Measurements from ENCODE around the gene NCCRP1. TPM values are rescaled to one million over a fixed set of nuclear protein-coding genes. Genes with fewer than 3 reads are reported as not detected.

Gene NCCRP1
- total and polyA plus RNA-seq, 7 experiments from 2014 or later = not detected

DNA sequence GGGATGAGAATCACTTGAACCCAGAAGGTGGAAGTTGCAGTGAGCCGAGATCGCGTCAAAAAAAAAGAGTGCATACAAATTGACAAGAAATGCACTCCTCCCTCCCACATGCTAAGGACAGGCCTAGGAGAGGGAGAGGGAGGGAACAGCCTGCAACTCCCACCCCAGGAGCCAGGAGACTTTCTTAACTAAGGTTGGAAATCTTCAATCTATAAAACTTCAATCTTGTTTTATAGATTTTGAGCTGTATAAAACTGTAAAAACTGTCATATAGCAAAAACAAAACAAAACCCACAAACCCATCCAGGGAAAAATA, 8.6 kb downstream of the NCCRP1 start:
- ChIA-PET CTCF (no interaction called here), POLR2A (no interaction called here)
- intact Hi-C loops (cut with micrococcal nuclease) = no loop called here
- Histone ChIP-seq H3K4me1 (ENCODE audit: control insufficient read depth in 2 of 2, insufficient read depth in 2 of 2, low read length in 2 of 2) (no peaks in the 10 kb centered on the region), H3K36me3 (ENCODE audit: control insufficient read depth in 2 of 3, insufficient read depth in 3 of 3, low read length in 3 of 3) (no peaks in the 10 kb centered on the region), H3K9me3 (ENCODE audit: control insufficient read depth in 2 of 3, low read length in 3 of 3) (no peaks in the 10 kb centered on the region), H3K27me3 (ENCODE audit: control insufficient read depth in 2 of 2, insufficient read depth in 2 of 2, low read length in 2 of 2) (peaks cover 0 to 15% of the 10 kb centered on the region in 2 donors), H3K27ac (ENCODE audit: low read depth, low read length) (no peak overlapping the region), H3K4me3 (ENCODE audit: low read length) (no peak overlapping the region)
- no peak overlapping the region for H3K4me3 Mint-ChIP-seq
- no peaks in the 10 kb centered on the region for H3K9me3 Mint-ChIP-seq
- no peaks in the 10 kb centered on the region for H3K36me3 Mint-ChIP-seq
- H3K27me3 Mint-ChIP-seq = peaks cover 33 to 53% (median 42%) of the 10 kb centered on the region in 5 donors
- ATAC-seq (no peak), DNase-seq (no peak)
- no peak overlapping the region for H3K27ac Mint-ChIP-seq
- H3K4me1 Mint-ChIP-seq = peaks cover 0 to 5% (median 0%) of the 10 kb centered on the region in 7 donors

GRCh38 chr19:39206122-39206521, 9.4 kb downstream of the NCCRP1 start:
- no peaks in the 10 kb centered on the region for H3K4me1 ChIP-seq (ENCODE audit: control insufficient read depth in 2 of 2, insufficient read depth in 2 of 2, low read length in 2 of 2)
- H3K36me3 ChIP-seq (ENCODE audit: control insufficient read depth in 2 of 3, insufficient read depth in 3 of 3, low read length in 3 of 3) = no peaks in the 10 kb centered on the region
- peaks cover 0 to 5% (median 0%) of the 10 kb centered on the region in 7 donors for H3K4me1 Mint-ChIP-seq
- POLR2A ChIA-PET = no interaction called here
- ATAC-seq (no peak), DNase-seq (no peak)
- CTCF ChIA-PET = no interaction called here
- H3K9me3 ChIP-seq (ENCODE audit: control insufficient read depth in 2 of 3, low read length in 3 of 3) = no peaks in the 10 kb centered on the region
- H3K27me3 Mint-ChIP-seq = peaks cover 26 to 48% (median 35%) of the 10 kb centered on the region in 5 donors
- no peak overlapping the region for H3K4me3 Mint-ChIP-seq
- peak overlapping the region in 1 of 9 donors; percentile 32 for H3K27ac Mint-ChIP-seq
- no peaks in the 10 kb centered on the region for H3K9me3 Mint-ChIP-seq
- no peaks in the 10 kb centered on the region for H3K36me3 Mint-ChIP-seq
- H3K4me3 ChIP-seq (ENCODE audit: low read length) = no peak overlapping the region
- intact Hi-C loops (cut with micrococcal nuclease) = no loop called here
- no peak overlapping the region for H3K27ac ChIP-seq (ENCODE audit: low read depth, low read length)
- peaks cover 0 to 15% of the 10 kb centered on the region in 2 donors for H3K27me3 ChIP-seq (ENCODE audit: control insufficient read depth in 2 of 2, insufficient read depth in 2 of 2, low read length in 2 of 2)

DNA sequence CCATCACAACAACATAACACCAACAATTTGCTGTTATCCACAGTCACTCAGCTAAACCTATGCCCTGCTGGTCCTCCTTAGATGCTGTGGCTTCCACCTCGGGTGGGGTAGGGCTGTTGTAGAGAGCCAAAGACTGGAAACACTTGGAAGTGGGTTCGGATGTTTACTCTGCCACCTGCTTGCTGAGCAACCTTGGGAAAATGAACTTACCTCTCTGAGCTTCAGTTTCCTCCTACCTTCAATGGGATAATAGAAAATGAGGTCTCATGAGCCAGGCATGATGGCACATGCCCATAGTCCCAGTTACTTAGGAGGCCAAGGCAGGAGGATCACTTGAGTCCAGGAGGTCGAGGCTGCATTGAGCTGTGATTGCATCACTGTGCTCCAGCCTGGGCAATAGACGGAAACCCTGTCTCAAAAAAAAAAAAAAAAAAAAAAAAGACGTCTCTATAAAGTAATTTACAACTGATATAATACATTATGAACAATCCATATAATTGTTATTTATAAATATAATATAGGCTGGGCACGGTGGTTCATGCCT, 10.6 kb downstream of the NCCRP1 start:
- peak overlapping the region in 1 of 9 donors; percentile 55 for H3K27ac Mint-ChIP-seq
- no peak for ATAC-seq
- Histone ChIP-seq H3K36me3 (ENCODE audit: control insufficient read depth in 2 of 3, insufficient read depth in 3 of 3, low read length in 3 of 3) (no peaks in the 10 kb centered on the region), H3K4me3 (ENCODE audit: low read length) (no peak overlapping the region), H3K27me3 (ENCODE audit: control insufficient read depth in 2 of 2, insufficient read depth in 2 of 2, low read length in 2 of 2) (peaks cover 0 to 14% of the 10 kb centered on the region in 2 donors), H3K27ac (ENCODE audit: low read depth, low read length) (no peak overlapping the region), H3K9me3 (ENCODE audit: control insufficient read depth in 2 of 3, low read length in 3 of 3) (no peaks in the 10 kb centered on the region), H3K4me1 (ENCODE audit: control insufficient read depth in 2 of 2, insufficient read depth in 2 of 2, low read length in 2 of 2) (no peaks in the 10 kb centered on the region)
- H3K9me3 Mint-ChIP-seq = no peaks in the 10 kb centered on the region
- H3K4me1 Mint-ChIP-seq = peaks cover 0 to 5% (median 0%) of the 10 kb centered on the region in 7 donors
- H3K36me3 Mint-ChIP-seq = no peaks in the 10 kb centered on the region
- POLR2A ChIA-PET = interaction anchor here (1.0 kb wide), 1 partner anchor 120 kb away, joined by 4 read pairs; no protein-coding TSS in a partner anchor
- DNase-seq = no peak
- H3K27me3 Mint-ChIP-seq = peaks cover 16 to 37% (median 23%) of the 10 kb centered on the region in 5 donors
- intact Hi-C loops (cut with micrococcal nuclease) = no loop called here
- CTCF ChIA-PET = interaction anchor here (0.7 kb wide), 1 partner anchor 34 kb away, joined by 3 read pairs; no protein-coding TSS in a partner anchor
- H3K4me3 Mint-ChIP-seq = no peak overlapping the region

- POLR2A ChIA-PET = no interaction called here
- Histone ChIP-seq H3K36me3 (ENCODE audit: control insufficient read depth in 2 of 3, insufficient read depth in 3 of 3, low read length in 3 of 3) (no peaks in the 10 kb centered on the region), H3K4me1 (ENCODE audit: control insufficient read depth in 2 of 2, insufficient read depth in 2 of 2, low read length in 2 of 2) (no peaks in the 10 kb centered on the region), H3K27ac (ENCODE audit: low read depth, low read length) (no peak overlapping the region), H3K9me3 (ENCODE audit: control insufficient read depth in 2 of 3, low read length in 3 of 3) (no peaks in the 10 kb centered on the region), H3K4me3 (ENCODE audit: low read length) (no peak overlapping the region), H3K27me3 (ENCODE audit: control insufficient read depth in 2 of 2, insufficient read depth in 2 of 2, low read length in 2 of 2) (peaks cover 0 to 5% of the 10 kb centered on the region in 2 donors)
- intact Hi-C loops (cut with micrococcal nuclease) = no loop called here
- no peak overlapping the region for H3K4me3 Mint-ChIP-seq
- H3K4me1 Mint-ChIP-seq = peaks cover 0 to 3% (median 0%) of the 10 kb centered on the region in 7 donors
- CTCF ChIA-PET = interaction anchor here (0.7 kb wide), 1 partner anchor 33 kb away, joined by 3 read pairs; no protein-coding TSS in a partner anchor
- H3K9me3 Mint-ChIP-seq = no peaks in the 10 kb centered on the region
- no peak for ATAC-seq
- no peaks in the 10 kb centered on the region for H3K36me3 Mint-ChIP-seq
- H3K27me3 Mint-ChIP-seq = peaks cover 9 to 28% (median 14%) of the 10 kb centered on the region in 5 donors
- DNase-seq = no peak
- no peak overlapping the region for H3K27ac Mint-ChIP-seq
Observed at GRCh38 chr19:39208175-39208795, 11.5 kb downstream of the NCCRP1 start.

GRCh38 chr19:39209196-39209595, 12.4 kb downstream of the NCCRP1 start:
- H3K27ac ChIP-seq (ENCODE audit: low read depth, low read length) = no peak overlapping the region
- ATAC-seq (no peak), DNase-seq (no peak)
- no peak overlapping the region for H3K27ac Mint-ChIP-seq
- peaks cover 5 to 20% (median 5%) of the 10 kb centered on the region in 5 donors for H3K27me3 Mint-ChIP-seq
- no peak overlapping the region for H3K4me3 ChIP-seq (ENCODE audit: low read length)
- no peaks in the 10 kb centered on the region for H3K9me3 Mint-ChIP-seq
- no peaks in the 10 kb centered on the region for H3K36me3 Mint-ChIP-seq
- peaks cover 0 to under 1% (median 0%) of the 10 kb centered on the region in 7 donors for H3K4me1 Mint-ChIP-seq
- POLR2A ChIA-PET = no interaction called here
- peaks cover 0 to 3% of the 10 kb centered on the region in 2 donors for H3K27me3 ChIP-seq (ENCODE audit: control insufficient read depth in 2 of 2, insufficient read depth in 2 of 2, low read length in 2 of 2)
- no peaks in the 10 kb centered on the region for H3K36me3 ChIP-seq (ENCODE audit: control insufficient read depth in 2 of 3, insufficient read depth in 3 of 3, low read length in 3 of 3)
- no peaks in the 10 kb centered on the region for H3K4me1 ChIP-seq (ENCODE audit: control insufficient read depth in 2 of 2, insufficient read depth in 2 of 2, low read length in 2 of 2)
- CTCF ChIA-PET = no interaction called here
- no peak overlapping the region for H3K4me3 Mint-ChIP-seq
- intact Hi-C loops (cut with micrococcal nuclease) = no loop called here
- no peaks in the 10 kb centered on the region for H3K9me3 ChIP-seq (ENCODE audit: control insufficient read depth in 2 of 3, low read length in 3 of 3)

DNA sequence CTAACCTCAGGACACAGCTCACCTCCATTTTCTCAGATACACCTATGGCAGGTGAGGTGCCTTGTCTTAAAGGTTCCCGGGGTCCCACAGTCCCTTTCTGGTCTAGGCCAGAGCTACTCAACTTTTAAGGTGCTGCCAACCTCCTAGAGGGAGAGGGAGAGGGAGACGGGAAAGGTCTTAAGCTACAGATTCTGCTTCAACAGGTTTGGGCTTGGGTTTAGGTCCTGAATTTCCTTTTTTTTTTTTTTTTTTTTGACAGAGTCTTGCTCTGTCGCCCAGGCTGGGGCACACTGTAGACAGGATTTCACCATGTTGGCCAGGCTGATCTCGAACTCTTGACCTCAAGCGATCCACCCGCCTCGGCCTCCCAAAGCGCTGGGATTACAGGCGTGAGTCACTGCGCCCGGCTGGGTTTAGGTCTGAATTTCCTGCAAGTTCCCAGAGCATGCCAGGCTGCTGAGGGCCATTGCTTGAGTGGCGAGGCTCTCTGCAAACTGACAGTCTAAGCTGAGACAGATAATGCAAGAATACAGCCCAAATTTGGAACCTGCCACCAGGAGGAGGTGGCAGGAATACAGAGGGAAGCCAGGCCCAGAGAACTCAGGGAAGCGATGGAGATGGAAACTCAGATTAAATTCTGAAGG, 15.1 kb downstream of the NCCRP1 start:
- H3K4me1 ChIP-seq (ENCODE audit: control insufficient read depth in 2 of 2, insufficient read depth in 2 of 2, low read length in 2 of 2) = no peaks in the 10 kb centered on the region
- no peak overlapping the region for H3K4me3 ChIP-seq (ENCODE audit: low read length)
- no peak overlapping the region for H3K4me3 Mint-ChIP-seq
- H3K27ac Mint-ChIP-seq = peak overlapping the region in 1 of 9 donors; percentile 12
- peaks cover 0 to under 1% (median 0%) of the 10 kb centered on the region in 5 donors for H3K36me3 Mint-ChIP-seq
- ChIA-PET CTCF (interaction anchor here (0.6 to 1.1 kb wide), 3 partner anchors 94 to 960 kb away, joined by 3 read pairs; no protein-coding TSS in a partner anchor), POLR2A (interaction anchor here (0.5 kb wide), 1 partner anchor 132 kb away, joined by 5 read pairs; no protein-coding TSS in a partner anchor)
- no peaks in the 10 kb centered on the region for H3K36me3 ChIP-seq (ENCODE audit: control insufficient read depth in 2 of 3, insufficient read depth in 3 of 3, low read length in 3 of 3)
- intact Hi-C loops (cut with micrococcal nuclease) = loop anchor here (1.0 kb wide), 5 partner anchors 116 to 328 kb away; partner anchors contain the start of genes PLEKHG2 (in 2 of the 2), EID2 (in 1 of the 2), EID2B (in 1 of the 2) and MED29 (in 1 of the 2)
- H3K9me3 Mint-ChIP-seq = peaks cover 0 to under 1% (median 0%) of the 10 kb centered on the region in 11 donors
- no peaks in the 10 kb centered on the region for H3K9me3 ChIP-seq (ENCODE audit: control insufficient read depth in 2 of 3, low read length in 3 of 3)
- peaks cover 0 to 8% (median under 1%) of the 10 kb centered on the region in 5 donors for H3K27me3 Mint-ChIP-seq
- no peaks in the 10 kb centered on the region for H3K27me3 ChIP-seq (ENCODE audit: control insufficient read depth in 2 of 2, insufficient read depth in 2 of 2, low read length in 2 of 2)
- no peak for ATAC-seq
- DNase-seq = no peak
- H3K27ac ChIP-seq (ENCODE audit: low read depth, low read length) = no peak overlapping the region
- no peaks in the 10 kb centered on the region for H3K4me1 Mint-ChIP-seq

All from naive thymus-derived CD4-positive, alpha-beta T cell (primary cell).